MM.1S (cell line): ENCODE measurements around the gene NPSR1.

Source experiments
- DNase-seq: peaks from one replicate; pipeline ENCODE4 v3.0.0-alpha.2; 2015
- H2AFZ ChIP-seq: fragments of 300-600 bp; sonication (generic); 2 replicates; pipeline ENCODE4 v1.6.0; 2016; ENCODE audit warnings: antibody characterized with exemption, low read length
- H3F3A ChIP-seq: fragments of 300-600 bp; sonication (generic); 2 replicates; pipeline ENCODE4 v1.6.1; 2016; ENCODE audit warnings: mild to moderate bottlenecking, antibody characterized with exemption, low read length, moderate library complexity, mixed read lengths; ENCODE audit not compliant: insufficient read depth
- H3K27ac ChIP-seq: fragments of 300-600 bp; sonication (generic); 2 replicates; pipeline ENCODE4 v1.5.1; 2016; ENCODE audit warnings: mild to moderate bottlenecking, low read length
- H3K27me3 ChIP-seq: fragments of 300-600 bp; sonication (generic); replicated peaks from 2 replicates; pipeline ENCODE4 v1.6.0; 2016; ENCODE audit warnings: low read length; ENCODE audit not compliant: insufficient read depth
- H3K36me3 ChIP-seq: fragments of 300-600 bp; sonication (generic); replicated peaks from 2 replicates; pipeline ENCODE4 v1.6.1; 2016; ENCODE audit warnings: mild to moderate bottlenecking, low read length, mixed read lengths; ENCODE audit not compliant: insufficient read depth
- H3K4me1 ChIP-seq: fragments of 300-600 bp; sonication (generic); 2 replicates; pipeline ENCODE4 v1.6.1; 2016; ENCODE audit warnings: low read length, mixed read lengths
- H3K4me2 ChIP-seq: fragments of 300-600 bp; sonication (generic); 2 replicates; pipeline ENCODE4 v1.6.0; 2016; ENCODE audit warnings: low read depth, low read length
- H3K4me3 ChIP-seq: fragments of 300-600 bp; sonication (generic); 2 replicates; pipeline ENCODE4 v1.5.1; 2016; ENCODE audit warnings: low read length, mixed read lengths
- H3K79me2 ChIP-seq: fragments of 300-600 bp; sonication (generic); 2 replicates; pipeline ENCODE4 v1.6.1; 2016; ENCODE audit warnings: mixed run types, low read length, mixed read lengths
- H3K9ac ChIP-seq: fragments of 300-600 bp; sonication (generic); 2 replicates; pipeline ENCODE4 v1.6.1; 2016; ENCODE audit warnings: low read length, mixed read lengths
- H3K9me2 ChIP-seq: fragments of 300-600 bp; sonication (generic); replicated peaks from 2 replicates; pipeline ENCODE4 v1.6.1; 2016; ENCODE audit warnings: mild to moderate bottlenecking, low read length, mixed read lengths; ENCODE audit not compliant: insufficient read depth
- H3K9me3 ChIP-seq: fragments of 300-600 bp; sonication (generic); replicated peaks from 2 replicates; pipeline ENCODE4 v1.6.1; 2016; ENCODE audit warnings: mild to moderate bottlenecking, low read length, mixed read lengths; ENCODE audit not compliant: insufficient read depth
- H4K20me1 ChIP-seq: fragments of 300-600 bp; sonication (generic); 2 replicates; pipeline ENCODE4 v1.6.1; 2016; ENCODE audit warnings: mild to moderate bottlenecking, low read length, moderate library complexity, mixed read lengths; ENCODE audit not compliant: insufficient read depth
- CTCF ChIP-seq: fragments of 300-600 bp; sonication (generic); IDR thresholded peaks from 2 replicates; pipeline ENCODE4 v1.5.1; 2016; ENCODE audit warnings: antibody characterized with exemption, low read length, mixed read lengths
- EZH2 ChIP-seq: fragments of 300-600 bp; sonication (generic); optimal IDR thresholded peaks from 2 replicates; pipeline ENCODE3; 2017; ENCODE audit warnings: low read depth, mild to moderate bottlenecking, antibody characterized with exemption, low read length, mixed read lengths
- EZH2phosphoT487 ChIP-seq: fragments of 300-600 bp; sonication (generic); IDR thresholded peaks from 2 replicates; pipeline ENCODE4 v1.6.1; 2018; ENCODE audit warnings: antibody characterized with exemption, low read length

NPSR1 gene

GRCh38 chr7:34657632-34658268 is at the start of gene NPSR1:
TSS of gene NPSR1 (plus strand) at chr7:34658218. CDS start at chr7:34658413, 195 bp downstream.
- H3K4me3 ChIP-seq: no peak within 1 kb of the TSS
- H3K4me2 ChIP-seq: no peak within 1 kb of the TSS
- H3K9me3 ChIP-seq: no peaks in the 10 kb centered on the region
- DNase-seq: no peak
- H3F3A ChIP-seq: no peaks in the 10 kb centered on the region
- H3K27ac ChIP-seq: no peak within 1 kb of the TSS
- no peaks in the 10 kb centered on the region for H3K4me1 ChIP-seq
- H4K20me1 ChIP-seq: no peaks in the 10 kb centered on the region
- TF ChIP-seq EZH2phosphoT487 (no peak), EZH2 (no peak), CTCF (no peak)
- no peaks in the 10 kb centered on the region for H3K9me2 ChIP-seq
- no peaks in the 10 kb centered on the region for H3K79me2 ChIP-seq
- H3K27me3 ChIP-seq: no peaks in the 10 kb centered on the region
- H3K9ac ChIP-seq: no peak within 1 kb of the TSS
- H2AFZ ChIP-seq: no peak within 1 kb of the TSS
- H3K36me3 ChIP-seq: no peaks in the 10 kb centered on the region

- no peak for TF ChIP-seq EZH2phosphoT487
- TF ChIP-seq CTCF: no peak
- no peak for TF ChIP-seq EZH2
- Histone ChIP-seq H3K9me3 (no peaks in the 10 kb centered on the region), H2AFZ (no peak overlapping the region)
Measured at GRCh38 chr7:34612661-34613060, 45.4 kb upstream of the NPSR1 start.

GRCh38 chr7:34620425-34620824 is 37.6 kb upstream of the NPSR1 start:
- Histone ChIP-seq H3K27ac (no peak overlapping the region), H3K36me3 (no peaks in the 10 kb centered on the region), H3K4me1 (no peaks in the 10 kb centered on the region), H3K4me3 (no peak overlapping the region), H3K9me3 (no peaks in the 10 kb centered on the region), H2AFZ (no peak overlapping the region), H3K27me3 (no peaks in the 10 kb centered on the region), H3K79me2 (no peaks in the 10 kb centered on the region), H3K4me2 (no peak overlapping the region), H4K20me1 (no peaks in the 10 kb centered on the region), H3F3A (no peaks in the 10 kb centered on the region), H3K9me2 (no peaks in the 10 kb centered on the region), H3K9ac (no peak overlapping the region)
- no peak for DNase-seq
- no peak for TF ChIP-seq EZH2
- TF ChIP-seq EZH2phosphoT487: no peak
- TF ChIP-seq CTCF: no peak

More at GRCh38 chr7:34612661-34613060, 45.4 kb upstream of the NPSR1 start:
- Histone ChIP-seq H3K9ac (no peak overlapping the region), H3F3A (no peaks in the 10 kb centered on the region), H3K79me2 (no peaks in the 10 kb centered on the region), H3K4me2 (no peak overlapping the region), H3K27me3 (no peaks in the 10 kb centered on the region), H3K4me1 (no peaks in the 10 kb centered on the region), H3K36me3 (no peaks in the 10 kb centered on the region), H4K20me1 (no peaks in the 10 kb centered on the region), H3K4me3 (no peak overlapping the region), H3K27ac (no peak overlapping the region), H3K9me2 (no peaks in the 10 kb centered on the region)
- DNase-seq: no peak
